ENCODE data around the gene ARMC9. TPM values are rescaled to one million over a fixed set of nuclear protein-coding genes. Genes with fewer than 3 reads are reported as not detected.
"Not testable (repeated sequence)": the region's sequence is repeated elsewhere in the genome, so short reads cannot be mapped to it uniquely, and the experiment has no call there.

The ARMC9 gene
- total RNA-seq, 3 donors from 2014 or later = 10.9 to 32.2 (median 11.9) TPM

DNA sequence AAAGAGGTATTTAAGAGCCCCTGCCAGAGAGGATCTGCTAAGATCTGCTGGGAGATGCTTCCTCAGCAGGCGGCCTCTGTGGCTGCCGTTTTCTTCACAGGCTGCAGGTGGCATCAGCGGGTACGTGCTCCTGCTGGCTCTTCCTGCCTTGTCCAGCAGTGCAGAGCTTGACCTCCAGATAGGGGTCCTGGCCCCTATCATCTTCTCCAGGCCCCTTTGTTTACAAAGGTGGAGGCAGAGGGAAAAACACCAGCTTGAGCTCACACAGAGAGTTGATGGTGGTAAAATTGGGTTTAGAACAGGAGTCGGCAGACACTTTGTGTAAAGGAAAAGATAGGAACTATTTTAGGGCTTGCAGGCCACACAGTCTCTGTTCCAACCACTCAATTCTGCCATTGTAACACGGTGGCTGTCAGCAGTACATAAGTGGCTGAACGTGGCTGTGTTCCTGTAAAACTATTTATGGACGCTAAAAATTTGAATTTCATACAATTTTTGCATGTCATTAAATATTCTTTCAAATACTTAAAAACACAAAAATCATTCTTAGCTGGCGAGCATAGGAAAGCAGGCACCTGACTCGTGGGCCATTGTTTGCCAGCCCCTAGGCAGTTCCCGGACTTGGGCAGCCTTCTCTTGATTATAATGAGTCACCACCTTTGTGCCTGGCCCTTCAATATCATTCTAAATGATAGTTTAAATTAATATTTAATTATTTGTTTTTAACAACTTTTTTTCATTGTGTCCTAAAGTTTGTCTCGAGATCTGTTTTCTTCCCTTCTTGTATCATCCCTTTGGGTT is 98.9 kb downstream of the ARMC9 start:
- no peak overlapping the region for H3K4me3 ChIP-seq
- H3K36me3 ChIP-seq (ENCODE audit: low read depth) = no peaks in the 10 kb centered on the region
- DNase-seq (peak; percentile 73 to 80 (median 77)), ATAC-seq (peak; percentile 73)
- peaks cover 8% of the 10 kb centered on the region for H3K4me1 ChIP-seq (ENCODE audit: low read depth)
- H3K9me3 ChIP-seq = no peaks in the 10 kb centered on the region
- TF ChIP-seq, protein P1, sequence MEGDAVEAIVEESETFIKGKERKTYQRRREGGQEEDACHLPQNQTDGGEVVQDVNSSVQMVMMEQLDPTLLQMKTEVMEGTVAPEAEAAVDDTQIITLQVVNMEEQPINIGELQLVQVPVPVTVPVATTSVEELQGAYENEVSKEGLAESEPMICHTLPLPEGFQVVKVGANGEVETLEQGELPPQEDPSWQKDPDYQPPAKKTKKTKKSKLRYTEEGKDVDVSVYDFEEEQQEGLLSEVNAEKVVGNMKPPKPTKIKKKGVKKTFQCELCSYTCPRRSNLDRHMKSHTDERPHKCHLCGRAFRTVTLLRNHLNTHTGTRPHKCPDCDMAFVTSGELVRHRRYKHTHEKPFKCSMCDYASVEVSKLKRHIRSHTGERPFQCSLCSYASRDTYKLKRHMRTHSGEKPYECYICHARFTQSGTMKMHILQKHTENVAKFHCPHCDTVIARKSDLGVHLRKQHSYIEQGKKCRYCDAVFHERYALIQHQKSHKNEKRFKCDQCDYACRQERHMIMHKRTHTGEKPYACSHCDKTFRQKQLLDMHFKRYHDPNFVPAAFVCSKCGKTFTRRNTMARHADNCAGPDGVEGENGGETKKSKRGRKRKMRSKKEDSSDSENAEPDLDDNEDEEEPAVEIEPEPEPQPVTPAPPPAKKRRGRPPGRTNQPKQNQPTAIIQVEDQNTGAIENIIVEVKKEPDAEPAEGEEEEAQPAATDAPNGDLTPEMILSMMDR (IDR thresholded peaks at IDR 0.05) = peak; percentile 62
- intact Hi-C loops (cut with DNase I, micrococcal nuclease) = loop anchor here in 1 of 2 donors (10.0 kb wide), 1 partner anchor 117 kb away; no protein-coding TSS in a partner anchor

DNA sequence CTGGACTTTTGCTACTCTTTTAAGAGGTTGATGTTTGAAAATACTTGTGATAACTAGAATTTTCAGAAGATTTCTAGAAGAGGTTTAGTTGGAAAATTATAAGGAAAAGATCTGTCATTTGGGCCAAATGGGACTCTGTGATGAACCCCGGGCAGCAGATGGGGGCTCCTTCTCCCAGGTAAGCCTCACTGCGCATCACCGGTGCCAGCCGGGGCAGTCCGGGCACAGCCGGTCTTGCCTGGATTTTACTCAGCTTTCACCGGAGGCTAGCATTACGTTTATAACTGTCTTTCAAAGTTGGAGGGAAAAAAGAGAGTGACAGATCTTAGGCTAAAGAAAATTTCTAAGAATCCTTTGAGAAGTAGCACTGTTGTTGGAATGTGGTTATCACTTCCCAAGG is 99.7 kb downstream of the ARMC9 start:
- intact Hi-C loops (cut with DNase I, micrococcal nuclease) = loop anchor here in 1 of 2 donors (10.0 kb wide), 1 partner anchor 117 kb away; no protein-coding TSS in a partner anchor
- no peaks in the 10 kb centered on the region for H3K36me3 ChIP-seq (ENCODE audit: low read depth)
- no peak overlapping the region for H3K4me3 ChIP-seq
- DNase-seq (peak in 1 of 3 donors; percentile 3), ATAC-seq (no peak)
- H3K4me1 ChIP-seq (ENCODE audit: low read depth) = peaks cover 4% of the 10 kb centered on the region
- no peaks in the 10 kb centered on the region for H3K9me3 ChIP-seq
- TF ChIP-seq, protein P1 (IDR thresholded peaks at IDR 0.05) = no peak

DNA sequence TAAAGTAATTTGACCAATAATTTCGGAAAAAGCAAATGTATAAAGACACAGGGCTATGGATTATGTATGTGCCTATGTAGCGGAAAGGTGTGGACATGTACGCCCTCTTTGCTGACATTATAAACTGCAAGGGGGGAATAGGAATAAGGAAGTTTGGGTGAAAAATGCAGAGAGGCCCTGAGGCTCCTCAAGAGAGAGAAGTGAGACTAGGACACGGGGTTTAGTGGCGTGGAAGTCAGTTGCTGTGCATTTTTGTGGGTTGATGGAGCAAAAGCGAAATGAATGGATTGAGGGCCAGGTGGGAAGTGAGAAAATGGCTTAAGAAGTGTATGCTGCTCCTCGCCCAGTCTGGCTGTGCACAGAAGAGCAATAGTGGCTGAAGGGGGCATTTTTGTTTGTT is 100.8 kb downstream of the ARMC9 start:
- DNase-seq (peak in 1 of 3 donors; percentile 31), ATAC-seq (peak; percentile 61)
- intact Hi-C loops (cut with DNase I, micrococcal nuclease) = loop anchor here in 1 of 2 donors (10.0 kb wide), 1 partner anchor 116 kb away; no protein-coding TSS in a partner anchor

GRCh38 chr2:231300020-231300721 is 101.7 kb downstream of the ARMC9 start:
- no peaks in the 10 kb centered on the region for H3K9me3 ChIP-seq
- H3K4me1 ChIP-seq (ENCODE audit: low read depth) = peaks cover 3% of the 10 kb centered on the region
- ATAC-seq = peak; percentile 82
- no peak overlapping the region for H3K4me3 ChIP-seq
- H3K36me3 ChIP-seq (ENCODE audit: low read depth) = no peaks in the 10 kb centered on the region
- DNase-seq = no peak
- intact Hi-C loops (cut with DNase I, micrococcal nuclease) = no loop called here
- TF ChIP-seq, protein P1 (IDR thresholded peaks at IDR 0.05) = no peak

More for the DNA sequence above, 100.8 kb downstream of the ARMC9 start:
- TF ChIP-seq, protein P1 (IDR thresholded peaks at IDR 0.05) = no peak
- H3K4me1 ChIP-seq (ENCODE audit: low read depth) = no peaks in the 10 kb centered on the region
- H3K4me3 ChIP-seq = no peak overlapping the region
- no peaks in the 10 kb centered on the region for H3K36me3 ChIP-seq (ENCODE audit: low read depth)
- no peaks in the 10 kb centered on the region for H3K9me3 ChIP-seq

GRCh38 chr2:231300722-231301076 is 102.3 kb downstream of the ARMC9 start:
- TF ChIP-seq, protein P1 (IDR thresholded peaks at IDR 0.05) = no peak
- H3K4me1 ChIP-seq (ENCODE audit: low read depth) = peaks cover 8% of the 10 kb centered on the region
- intact Hi-C loops (cut with DNase I, micrococcal nuclease) = no loop called here
- no peak for DNase-seq
- no peaks in the 10 kb centered on the region for H3K9me3 ChIP-seq
- no peaks in the 10 kb centered on the region for H3K36me3 ChIP-seq (ENCODE audit: low read depth)
- no peak overlapping the region for H3K4me3 ChIP-seq
- peak; percentile 28 for ATAC-seq

- H3K36me3 ChIP-seq (ENCODE audit: low read depth); intact Hi-C loops (cut with DNase I, micrococcal nuclease); DNase-seq; H3K9me3 ChIP-seq; H3K4me3 ChIP-seq; H3K4me1 ChIP-seq (ENCODE audit: low read depth); ATAC-seq: not testable (repeated sequence)
These were observed 105.8 kb downstream of the ARMC9 start for GRCh38 chr2:231304259-231304658.
